Fibroblast of skin of right quadriceps (primary cell): ENCODE measurements around the gene RAB17.

Source experiments
- DNase-seq: peaks from one replicate; pipeline ENCODE4 v3.0.0-alpha.2; 2013

Gene RAB17

GRCh38 chr2:237556773-237557632, 33.5 kb downstream of the RAB17 start:
- no peak for DNase-seq

- no peak for DNase-seq
These were observed 35.0 kb downstream of the RAB17 start for GRCh38 chr2:237555560-237555959.

GRCh38 chr2:237553948-237554347, 36.6 kb downstream of the RAB17 start:
- DNase-seq: no peak

DNA sequence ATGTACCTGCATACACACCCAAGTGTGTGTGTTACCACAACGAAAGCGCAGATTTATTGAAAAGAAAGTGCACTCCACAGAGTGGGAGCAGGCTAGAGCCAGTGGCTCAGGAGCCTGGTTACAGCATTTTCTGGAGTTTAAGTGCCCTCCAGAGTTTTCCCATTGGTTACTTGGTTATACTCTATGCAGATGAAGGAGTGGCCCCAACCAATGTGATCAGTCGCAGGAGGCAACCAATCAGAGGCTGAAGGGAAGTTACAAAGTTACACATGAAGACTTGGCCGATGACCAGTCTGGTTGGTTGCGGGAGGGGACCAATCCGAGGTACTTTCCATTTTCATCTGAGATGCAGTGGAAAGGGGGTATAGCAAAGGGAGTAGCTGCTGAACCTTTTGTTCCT, 37.6 kb downstream of the RAB17 start:
- DNase-seq: no peak

DNA sequence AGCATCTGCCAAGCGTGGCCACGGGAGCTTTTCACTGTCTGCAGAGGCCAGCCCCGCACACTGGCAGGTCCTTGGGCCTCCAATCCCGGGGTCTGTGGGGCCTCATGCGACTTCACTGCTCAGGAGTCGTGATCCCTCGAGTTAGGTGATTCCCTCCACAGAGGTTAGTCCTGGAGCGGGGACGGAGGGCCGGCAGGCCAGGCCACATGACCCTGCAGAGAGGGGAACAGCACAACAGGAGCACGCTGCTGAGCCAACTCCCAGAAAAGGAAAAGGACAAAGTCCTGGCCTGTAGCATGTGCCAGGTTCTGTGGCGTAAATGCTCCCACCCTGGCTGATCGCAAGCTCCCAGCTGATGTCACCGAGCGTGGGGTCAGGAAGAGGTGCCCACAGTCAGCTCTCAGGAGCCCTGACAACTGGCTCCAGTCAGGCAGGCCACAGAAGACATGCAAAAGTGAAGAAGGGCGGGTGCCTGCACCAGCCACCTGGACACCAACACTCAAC, 39.4 kb downstream of the RAB17 start:
- DNase-seq: no peak

GRCh38 chr2:237549643-237550415, 40.7 kb downstream of the RAB17 start:
- DNase-seq: no peak

GRCh38 chr2:237549216-237549615, 41.3 kb downstream of the RAB17 start:
- DNase-seq: no peak

DNA sequence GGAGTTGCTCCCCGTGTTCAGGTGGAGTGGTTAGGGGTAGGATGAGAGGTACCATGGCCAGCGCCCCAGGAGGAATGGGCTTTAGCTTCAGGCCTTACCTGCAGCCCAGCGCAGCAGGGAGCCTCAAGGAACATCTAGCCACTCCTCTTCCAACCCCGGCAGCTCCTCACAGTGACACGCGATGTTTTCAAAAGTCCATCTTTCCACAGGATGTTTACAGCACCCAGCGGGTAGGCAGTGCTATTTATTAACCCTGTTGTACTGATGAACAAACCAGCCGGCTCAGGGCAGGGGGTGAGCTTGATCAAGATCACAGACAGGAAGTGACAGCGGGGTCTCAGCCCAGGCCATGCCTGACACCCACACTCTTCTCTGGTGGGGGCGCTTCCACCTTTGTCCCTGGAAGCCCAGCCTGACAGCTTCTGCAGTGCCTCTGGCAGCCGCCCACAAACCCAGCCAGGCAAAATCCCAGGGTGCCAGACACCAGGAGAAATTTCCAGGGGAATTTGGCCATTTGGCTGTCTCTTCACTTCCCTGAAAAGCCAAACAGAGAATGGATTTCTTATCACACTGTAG, 42.6 kb downstream of the RAB17 start:
- no peak for DNase-seq

DNA sequence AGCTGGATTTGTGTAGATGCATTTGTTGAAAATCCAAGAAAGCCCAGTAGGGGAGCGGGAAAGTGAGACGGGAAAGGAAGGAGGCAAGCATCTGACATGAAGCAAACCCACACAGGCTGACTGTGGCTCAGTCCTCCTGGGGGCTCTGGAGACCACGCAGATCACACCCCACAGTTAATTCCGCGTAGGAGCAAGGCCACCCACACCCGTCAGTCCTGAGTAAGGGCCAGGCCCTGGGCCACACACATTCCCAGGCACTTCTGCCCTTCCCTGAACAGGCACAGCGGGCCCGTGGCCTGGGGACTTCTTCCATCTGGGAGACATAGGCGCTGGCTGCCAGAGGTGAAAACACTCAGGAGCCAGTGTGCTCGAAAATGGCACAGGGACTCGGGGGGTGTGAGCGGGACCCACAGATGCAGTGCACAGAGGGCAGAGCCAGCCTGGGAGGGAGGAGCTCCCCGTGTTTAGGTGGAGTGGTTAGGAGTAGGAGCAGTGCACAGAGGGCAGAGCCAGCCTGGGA, 43.6 kb downstream of the RAB17 start:
- DNase-seq: no peak

DNA sequence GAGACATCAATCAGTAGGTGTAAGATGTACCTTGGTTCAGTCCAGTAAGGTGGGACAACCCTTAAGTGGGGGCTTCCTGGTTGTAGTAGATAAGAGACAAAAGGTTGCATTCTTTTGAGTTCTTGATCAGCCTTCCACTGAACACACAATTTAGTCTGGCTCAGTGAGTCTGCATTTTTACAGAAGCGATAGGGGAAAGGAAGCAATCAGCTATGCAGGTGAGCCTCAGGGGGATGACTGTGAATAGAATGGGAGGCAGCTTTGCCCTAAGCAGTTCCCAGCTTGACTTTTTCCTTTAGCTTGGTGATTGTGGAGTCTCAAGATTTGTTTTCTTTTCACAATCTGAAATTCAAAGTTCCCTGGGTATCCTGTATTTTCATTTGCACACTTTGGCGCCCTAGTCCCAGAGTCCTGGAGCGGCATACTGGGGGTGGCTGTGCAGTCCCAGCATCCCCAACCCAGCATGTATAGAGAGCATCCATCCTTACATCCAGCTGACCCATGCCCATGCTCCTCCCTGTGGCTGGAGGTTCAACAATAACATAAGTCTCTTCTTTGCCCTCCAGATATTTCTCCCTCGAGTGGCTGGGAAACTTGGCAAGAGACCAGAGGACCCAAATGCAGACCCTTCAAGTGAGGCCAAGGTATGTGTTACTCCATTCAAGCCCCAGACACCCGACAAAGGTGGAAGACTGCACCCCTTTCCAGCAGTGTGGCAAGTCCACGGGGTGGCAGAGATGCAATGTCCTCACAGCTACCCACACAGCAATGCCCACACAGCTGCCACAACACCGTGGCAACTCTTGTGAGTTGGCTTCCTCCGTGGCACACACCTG, 44.3 kb downstream of the RAB17 start:
- no peak for DNase-seq

GRCh38 chr2:237542001-237542704, 48.4 kb downstream of the RAB17 start:
- no peak for DNase-seq

- DNase-seq: no peak
These were observed 49.3 kb downstream of the RAB17 start for GRCh38 chr2:237541243-237541642.

GRCh38 chr2:237540823-237541222, 49.7 kb downstream of the RAB17 start:
- peak; percentile 39 for DNase-seq

DNA sequence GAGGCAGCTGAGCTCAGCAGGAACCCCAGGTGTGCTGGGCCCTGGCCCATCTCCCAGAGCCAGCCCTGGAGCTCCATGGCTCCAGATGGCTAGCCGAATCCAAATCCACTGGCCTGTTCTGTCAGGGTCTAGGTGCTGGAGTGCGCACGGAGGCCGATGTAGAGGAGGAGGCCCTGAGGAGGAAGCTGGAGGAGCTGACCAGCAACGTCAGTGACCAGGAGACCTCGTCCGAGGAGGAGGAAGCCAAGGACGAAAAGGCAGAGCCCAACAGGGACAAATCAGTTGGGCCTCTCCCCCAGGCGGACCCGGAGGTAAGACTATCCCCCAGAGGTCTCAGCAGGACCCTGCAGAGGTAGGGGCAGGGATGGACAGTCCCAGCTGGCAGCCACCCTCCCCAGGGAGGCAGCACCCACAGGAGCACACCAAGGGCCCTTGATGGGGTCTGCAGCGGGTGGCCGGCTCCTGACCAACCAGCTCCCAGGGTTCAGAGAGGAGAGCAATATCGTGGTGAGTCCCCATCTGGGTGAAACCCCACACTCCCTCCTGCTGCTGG, 50.2 kb downstream of the RAB17 start:
- DNase-seq: no peak

GRCh38 chr2:237539681-237540080, 50.9 kb downstream of the RAB17 start:
- DNase-seq: no peak

DNA sequence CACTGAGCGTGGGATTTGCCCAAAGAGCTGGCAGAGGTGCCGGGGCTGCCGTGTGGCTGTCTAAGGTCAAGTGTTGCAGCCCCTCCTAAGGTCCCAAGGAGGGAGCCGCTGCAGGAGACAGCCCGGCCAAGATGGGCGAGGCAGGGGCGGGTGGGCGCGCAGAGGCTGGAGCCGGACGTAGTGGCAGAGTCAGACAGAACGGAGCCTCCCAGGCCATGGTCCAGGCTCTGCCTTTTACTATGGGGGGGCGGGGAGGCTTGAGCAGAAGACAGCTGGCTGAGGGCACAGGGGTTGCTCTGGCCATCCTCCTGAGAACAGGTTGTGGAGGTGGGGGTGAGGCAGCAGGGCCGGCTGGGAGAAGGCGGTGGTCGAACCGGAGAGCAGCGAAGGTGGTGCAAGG, 51.6 kb downstream of the RAB17 start:
- no peak for DNase-seq

DNA sequence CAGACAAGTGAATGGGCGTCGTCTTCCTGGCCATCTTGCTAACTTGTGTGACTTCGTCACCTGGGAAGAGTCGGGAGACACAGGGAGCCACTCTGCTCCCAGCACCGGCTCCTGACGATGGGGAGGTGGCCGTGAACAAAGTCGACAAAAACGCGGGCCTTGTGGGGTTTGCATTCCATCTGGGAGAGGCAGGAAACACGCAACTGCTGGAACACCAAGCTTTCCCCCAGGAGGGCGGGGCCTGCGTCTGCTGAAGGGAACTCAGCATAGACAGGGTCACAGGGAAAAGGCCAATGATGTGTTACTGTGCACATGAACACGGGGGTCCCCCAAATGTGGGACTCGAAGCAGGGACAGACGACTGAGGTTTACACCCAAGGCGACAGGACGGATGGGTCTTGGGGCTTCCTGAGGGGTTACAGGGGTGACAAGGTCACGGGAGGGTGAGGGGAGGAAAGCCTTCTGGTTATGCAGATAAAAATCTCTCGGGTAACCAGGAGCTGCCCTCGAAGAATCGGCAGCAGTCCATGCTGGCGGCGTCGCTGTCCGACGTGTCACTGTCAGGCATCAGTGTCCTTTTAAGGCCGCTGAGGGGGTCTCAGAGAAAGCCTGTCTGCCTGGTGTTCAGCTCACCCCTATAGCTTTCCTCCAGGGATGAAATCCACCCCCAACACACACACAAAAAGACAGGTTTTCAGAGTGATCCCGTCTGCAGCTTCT, 52.4 kb downstream of the RAB17 start:
- DNase-seq: no peak

DNA sequence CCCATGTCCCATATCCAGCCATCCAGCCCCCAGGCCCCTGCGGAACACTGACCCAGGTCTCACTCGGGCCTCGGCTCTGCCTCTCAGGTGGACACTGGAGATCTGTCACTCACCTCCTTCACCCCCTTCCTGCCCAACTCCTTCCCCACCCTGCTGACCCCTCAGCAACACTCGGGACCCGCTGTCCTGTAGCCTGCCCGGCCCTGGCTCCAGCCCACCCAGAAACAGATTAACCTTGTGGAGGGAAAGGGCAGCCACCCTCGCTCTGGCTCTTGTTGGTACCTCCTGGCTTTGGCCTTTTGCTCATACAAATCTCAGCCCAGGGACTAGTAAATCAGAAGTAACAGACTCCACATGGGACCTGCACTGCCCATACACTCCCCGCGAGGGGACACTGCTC, 53.9 kb downstream of the RAB17 start:
- no peak for DNase-seq

- DNase-seq: no peak
These were observed 54.5 kb downstream of the RAB17 start for GRCh38 chr2:237536083-237536415.

GRCh38 chr2:237535385-237536082, 55.0 kb downstream of the RAB17 start:
- DNase-seq: no peak
